RWPE2 (cell line): Measurements from ENCODE around the gene TMEM150B.

Source experiments
- ATAC-seq: fragments of 200-7000 bp; cut with Tn5 transposase; 3 replicates; pipeline ENCODE4 v1.9.1; 2021; ENCODE audit warnings: low read depth
- DNase-seq: peaks from one replicate; pipeline ENCODE4 v3.0.0-alpha.2; 2020; ENCODE audit warnings: low spot score
- H3K27ac ChIP-seq: fragments of 450-650 bp; 2 replicates; pipeline ENCODE4 v1.5.1; 2017; ENCODE audit warnings: mild to moderate bottlenecking; ENCODE audit not compliant: poor library complexity, severe bottlenecking
- H3K27me3 ChIP-seq: fragments of 250-450 bp; sonication (Bioruptor Pico); 2 replicates; pipeline ENCODE4 v1.5.1; 2021; ENCODE audit warnings: mild to moderate bottlenecking, moderate library complexity; ENCODE audit not compliant: insufficient read depth, poor library complexity, severe bottlenecking
- H3K36me3 ChIP-seq: fragments of 250-450 bp; sonication (Bioruptor Pico); 2 replicates; pipeline ENCODE4 v1.5.1; 2020; ENCODE audit warnings: low read depth, mild to moderate bottlenecking, moderate library complexity
- H3K4me1 ChIP-seq: fragments of 250-450 bp; sonication (Bioruptor Pico); 2 replicates; pipeline ENCODE4 v1.5.1; 2021; ENCODE audit warnings: mild to moderate bottlenecking, moderate library complexity; ENCODE audit not compliant: insufficient read depth, poor library complexity, severe bottlenecking
- H3K4me3 ChIP-seq: fragments of 250-450 bp; sonication (Bioruptor Pico); 2 replicates; pipeline ENCODE4 v1.5.1; 2021; ENCODE audit warnings: mild to moderate bottlenecking, moderate library complexity; ENCODE audit not compliant: severe bottlenecking
- H3K9me3 ChIP-seq: fragments of 250-450 bp; sonication (Bioruptor Pico); 2 replicates; pipeline ENCODE4 v1.5.1; 2021; ENCODE audit warnings: mild to moderate bottlenecking, moderate library complexity; ENCODE audit not compliant: severe bottlenecking
- TF ChIP-seq, protein P1 (sequence below): fragments of 450-650 bp; IDR thresholded peaks from one replicate; pipeline ENCODE4 v1.5.1; 2017; ENCODE audit warnings: mild to moderate bottlenecking, moderate library complexity; ENCODE audit not compliant: poor library complexity, severe bottlenecking

Gene TMEM150B

DNA sequence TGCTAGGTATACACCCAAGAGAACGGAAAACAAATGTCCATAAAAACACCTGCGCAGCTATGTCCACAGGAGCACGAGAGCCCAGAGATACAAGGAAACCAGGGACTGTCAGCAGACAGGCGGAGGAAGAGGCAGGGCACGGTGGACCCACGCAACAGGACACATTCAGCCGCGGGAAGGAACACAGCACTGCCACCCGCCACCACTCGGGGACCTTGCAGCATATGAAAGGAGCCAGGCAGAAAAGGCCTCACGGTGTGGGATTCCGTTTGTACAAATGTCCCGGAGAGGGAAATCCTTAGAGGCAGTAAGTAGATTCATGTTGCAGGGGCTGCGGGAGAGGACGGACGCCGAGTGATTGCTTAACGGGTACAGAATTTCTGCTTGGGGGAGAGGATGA, 53.0 kb downstream of the TMEM150B start:
- no peaks in the 10 kb centered on the region for H3K27me3 ChIP-seq
- no peaks in the 10 kb centered on the region for H3K9me3 ChIP-seq
- no peak overlapping the region for H3K4me3 ChIP-seq
- TF ChIP-seq, protein P1, sequence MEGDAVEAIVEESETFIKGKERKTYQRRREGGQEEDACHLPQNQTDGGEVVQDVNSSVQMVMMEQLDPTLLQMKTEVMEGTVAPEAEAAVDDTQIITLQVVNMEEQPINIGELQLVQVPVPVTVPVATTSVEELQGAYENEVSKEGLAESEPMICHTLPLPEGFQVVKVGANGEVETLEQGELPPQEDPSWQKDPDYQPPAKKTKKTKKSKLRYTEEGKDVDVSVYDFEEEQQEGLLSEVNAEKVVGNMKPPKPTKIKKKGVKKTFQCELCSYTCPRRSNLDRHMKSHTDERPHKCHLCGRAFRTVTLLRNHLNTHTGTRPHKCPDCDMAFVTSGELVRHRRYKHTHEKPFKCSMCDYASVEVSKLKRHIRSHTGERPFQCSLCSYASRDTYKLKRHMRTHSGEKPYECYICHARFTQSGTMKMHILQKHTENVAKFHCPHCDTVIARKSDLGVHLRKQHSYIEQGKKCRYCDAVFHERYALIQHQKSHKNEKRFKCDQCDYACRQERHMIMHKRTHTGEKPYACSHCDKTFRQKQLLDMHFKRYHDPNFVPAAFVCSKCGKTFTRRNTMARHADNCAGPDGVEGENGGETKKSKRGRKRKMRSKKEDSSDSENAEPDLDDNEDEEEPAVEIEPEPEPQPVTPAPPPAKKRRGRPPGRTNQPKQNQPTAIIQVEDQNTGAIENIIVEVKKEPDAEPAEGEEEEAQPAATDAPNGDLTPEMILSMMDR: no peak
- H3K36me3 ChIP-seq: peaks cover 5% of the 10 kb centered on the region
- DNase-seq (no peak), ATAC-seq (no peak)
- no peak overlapping the region for H3K27ac ChIP-seq
- no peaks in the 10 kb centered on the region for H3K4me1 ChIP-seq

DNA sequence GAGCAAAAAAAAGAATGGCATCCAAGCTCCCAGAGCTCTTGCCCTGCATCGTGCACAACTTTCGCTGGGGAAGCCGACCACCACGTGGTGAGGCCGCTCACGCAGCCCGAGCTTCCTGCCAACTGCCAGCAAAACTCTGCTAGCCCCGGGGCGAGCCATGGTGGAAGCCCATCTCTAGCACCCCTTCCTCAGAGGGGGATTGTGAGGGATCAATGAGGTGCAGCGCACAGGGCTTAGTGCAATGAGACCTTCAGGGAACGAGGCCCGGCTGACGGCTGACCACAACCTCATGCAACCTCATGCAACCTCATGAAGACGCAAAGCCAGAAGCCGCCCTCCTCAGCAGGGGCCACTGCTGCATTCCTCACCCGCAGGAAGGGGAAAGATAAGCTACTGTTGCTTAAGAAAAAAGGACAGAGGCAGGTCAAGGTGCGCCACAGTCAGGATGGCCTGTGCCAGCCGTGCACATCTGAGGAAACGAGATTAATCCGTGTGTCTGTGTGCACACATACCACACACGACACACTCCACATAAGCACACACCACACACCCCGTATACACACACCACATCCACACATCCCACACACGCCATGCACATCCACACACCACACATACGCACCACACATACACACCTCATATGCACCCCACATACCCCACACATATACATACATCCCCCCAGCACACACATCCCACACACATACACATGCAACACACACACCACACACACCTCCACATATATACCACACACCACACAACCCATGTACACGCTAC, 54.8 kb downstream of the TMEM150B start:
- H3K9me3 ChIP-seq: no peaks in the 10 kb centered on the region
- no peaks in the 10 kb centered on the region for H3K27me3 ChIP-seq
- TF ChIP-seq, protein P1: no peak
- ATAC-seq (no peak), DNase-seq (no peak)
- no peaks in the 10 kb centered on the region for H3K4me1 ChIP-seq
- peaks cover 4% of the 10 kb centered on the region; the same call in 1 of the 2 replicates for H3K36me3 ChIP-seq
- no peak overlapping the region for H3K27ac ChIP-seq
- H3K4me3 ChIP-seq: no peak overlapping the region

- Histone ChIP-seq H3K4me3 (no peak overlapping the region), H3K36me3 (peaks cover 4% of the 10 kb centered on the region; the same call in 1 of the 2 replicates), H3K27ac (no peak overlapping the region), H3K27me3 (no peaks in the 10 kb centered on the region), H3K9me3 (no peaks in the 10 kb centered on the region), H3K4me1 (no peaks in the 10 kb centered on the region)
- TF ChIP-seq, protein P1: no peak
- DNase-seq (no peak), ATAC-seq (no peak)
These were observed 55.8 kb downstream of the TMEM150B start for GRCh38 chr19:55269299-55269698.

DNA sequence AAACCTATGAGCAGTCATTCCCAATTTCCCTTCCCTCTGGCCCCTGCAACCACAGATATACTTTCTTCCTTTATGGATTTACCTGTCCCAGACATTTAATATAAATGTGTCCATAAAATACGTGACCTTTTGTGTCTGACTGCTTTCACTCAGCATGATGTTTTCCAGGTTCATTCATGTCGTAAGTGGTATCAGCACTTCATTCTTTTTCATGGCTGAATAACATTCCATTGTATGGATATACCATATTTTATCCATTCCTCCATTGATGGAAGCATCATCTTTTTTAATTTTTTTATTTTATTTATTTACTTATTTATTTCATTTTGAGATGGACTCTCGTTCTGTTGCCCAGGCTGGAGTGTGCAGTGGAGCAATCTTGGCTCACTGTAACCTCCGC, 58.3 kb downstream of the TMEM150B start:
- TF ChIP-seq, protein P1: no peak
- H3K4me1 ChIP-seq: no peaks in the 10 kb centered on the region
- no peak for DNase-seq
- no peaks in the 10 kb centered on the region for H3K27me3 ChIP-seq
- no peak overlapping the region for H3K27ac ChIP-seq
- peaks cover 4% of the 10 kb centered on the region; the same call in 1 of the 2 replicates for H3K36me3 ChIP-seq
- H3K4me3 ChIP-seq: no peak overlapping the region
- no peak for ATAC-seq
- no peaks in the 10 kb centered on the region for H3K9me3 ChIP-seq

DNA sequence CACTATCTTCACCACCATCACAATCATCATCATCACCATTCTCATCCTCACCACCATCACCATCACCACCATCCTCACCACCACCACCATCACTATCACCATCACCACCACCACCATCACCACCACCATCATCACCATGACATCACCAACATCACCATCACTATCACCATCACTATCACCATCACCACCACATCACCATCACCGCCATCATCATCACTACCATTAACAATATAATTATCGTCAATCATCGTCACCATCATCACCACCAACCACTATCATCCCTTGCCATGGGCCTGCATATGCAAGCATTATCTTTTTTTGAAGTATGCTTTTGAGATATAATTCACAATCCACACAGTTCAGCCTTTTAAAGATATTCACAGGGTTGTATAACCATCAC, 58.7 kb downstream of the TMEM150B start:
- DNase-seq: no peak
- Histone ChIP-seq H3K4me3 (no peak overlapping the region), H3K36me3 (peaks cover 4% of the 10 kb centered on the region; the same call in 1 of the 2 replicates), H3K27ac (no peak overlapping the region), H3K4me1 (no peaks in the 10 kb centered on the region), H3K27me3 (no peaks in the 10 kb centered on the region), H3K9me3 (no peaks in the 10 kb centered on the region)
- TF ChIP-seq, protein P1: no peak
- no peak for ATAC-seq
